Testis (tissue), 2 donors: Measurements from ENCODE around the gene ACACB.

ENCODE experiments used
- POLR2A ChIP-seq: fragments of 450-650 bp; IDR thresholded peaks from one replicate; pipeline ENCODE4 v1.6.1; 2017; ENCODE audit warnings: antibody characterized with exemption, mild to moderate bottlenecking, moderate library complexity
- TF ChIP-seq, protein P1 (sequence below), 3 experiments: fragments of 450-650 bp in 2 of 3; fragments of 200-600 bp in 1 of 3; sonication (generic) in 1 of 3; IDR thresholded peaks; one replicate each; pipeline ENCODE4 v1.5.1; 2016 to 2019; ENCODE audit warnings: antibody characterized with exemption in 3 of 3, mild to moderate bottlenecking in 2 of 3, moderate library complexity in 1 of 3

DNA sequence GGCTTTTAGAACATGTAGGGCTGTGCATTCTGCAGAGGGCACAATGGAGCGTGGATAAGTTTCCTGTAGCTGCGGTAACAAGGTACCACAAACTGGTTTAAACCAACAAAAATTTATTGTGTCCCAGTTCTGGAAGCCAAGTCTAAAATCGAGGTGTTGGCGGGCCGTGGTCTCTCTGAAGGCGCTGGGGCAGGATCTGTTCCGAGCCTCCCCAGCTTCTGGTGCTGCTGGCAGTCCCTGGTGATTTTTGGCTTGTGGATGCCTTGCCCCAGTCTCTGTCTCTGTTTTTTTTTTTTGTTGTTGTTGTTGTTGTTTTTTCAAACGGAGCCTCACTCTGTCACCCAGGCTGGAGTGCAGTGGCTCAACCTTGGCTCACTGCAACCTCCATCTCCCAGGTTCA, 77.5 kb downstream of the ACACB start:
- TF ChIP-seq, protein P1, sequence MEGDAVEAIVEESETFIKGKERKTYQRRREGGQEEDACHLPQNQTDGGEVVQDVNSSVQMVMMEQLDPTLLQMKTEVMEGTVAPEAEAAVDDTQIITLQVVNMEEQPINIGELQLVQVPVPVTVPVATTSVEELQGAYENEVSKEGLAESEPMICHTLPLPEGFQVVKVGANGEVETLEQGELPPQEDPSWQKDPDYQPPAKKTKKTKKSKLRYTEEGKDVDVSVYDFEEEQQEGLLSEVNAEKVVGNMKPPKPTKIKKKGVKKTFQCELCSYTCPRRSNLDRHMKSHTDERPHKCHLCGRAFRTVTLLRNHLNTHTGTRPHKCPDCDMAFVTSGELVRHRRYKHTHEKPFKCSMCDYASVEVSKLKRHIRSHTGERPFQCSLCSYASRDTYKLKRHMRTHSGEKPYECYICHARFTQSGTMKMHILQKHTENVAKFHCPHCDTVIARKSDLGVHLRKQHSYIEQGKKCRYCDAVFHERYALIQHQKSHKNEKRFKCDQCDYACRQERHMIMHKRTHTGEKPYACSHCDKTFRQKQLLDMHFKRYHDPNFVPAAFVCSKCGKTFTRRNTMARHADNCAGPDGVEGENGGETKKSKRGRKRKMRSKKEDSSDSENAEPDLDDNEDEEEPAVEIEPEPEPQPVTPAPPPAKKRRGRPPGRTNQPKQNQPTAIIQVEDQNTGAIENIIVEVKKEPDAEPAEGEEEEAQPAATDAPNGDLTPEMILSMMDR (IDR thresholded peaks at IDR 0.05), result no peak
- no peak for TF ChIP-seq POLR2A
